Measurements from ENCODE around the gene SHROOM3. TPM values are rescaled to one million over a fixed set of nuclear protein-coding genes. Genes with fewer than 3 reads are reported as not detected.

Gene SHROOM3
- polyA plus RNA-seq, 2 of the 4 experiments (the other 2 are of a cell fraction): 2.8 to 5.1 TPM

DNA sequence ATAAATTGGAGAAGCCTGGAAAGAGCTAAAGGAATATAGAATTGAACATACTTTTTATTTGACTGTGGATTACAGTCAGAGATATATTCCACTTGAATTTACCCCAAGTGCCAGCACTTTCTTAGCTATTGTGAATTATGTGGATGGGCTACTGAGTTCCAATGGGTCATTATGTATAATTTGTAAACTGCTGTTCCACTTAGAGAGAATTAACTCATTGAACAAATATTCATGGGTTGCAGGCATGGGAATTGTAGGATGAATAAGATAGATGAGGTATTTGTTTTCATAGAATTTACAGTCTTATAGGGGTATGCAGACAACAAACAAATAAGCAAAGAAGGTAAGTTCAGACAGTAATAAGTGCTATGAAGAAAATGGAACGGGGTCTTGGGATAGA, 195.7 kb downstream of the SHROOM3 start:
- Histone ChIP-seq H3K27ac (no peak overlapping the region), H3K4me1 (no peaks in the 10 kb centered on the region), H3K4me3 (no peak overlapping the region), H3K4me2 (no peak overlapping the region), H3K9me3 (no peaks in the 10 kb centered on the region)
- ChIA-PET POLR2A (no interaction called here), CTCF (interaction anchor here (0.9 kb wide), 1 partner anchor 24 kb away, joined by 3 read pairs; no protein-coding TSS in a partner anchor)
- WGBS (ENCODE audit: missing lambda C conversion rate): 67% methylated on average over 1 of the region's 1 CpG
- ATAC-seq (no peak), FAIRE-seq (no peak), DNase-seq (ENCODE audit: low read depth in 1 of 2, low spot score in 1 of 2) (no peak)
- TF ChIP-seq CBX8 (IDR thresholded peaks at IDR 0.05) (no peak), ATOH8 (CRISPR knock-in tag; IDR thresholded peaks at IDR 0.05; ENCODE audit: low read depth) (no peak), CBX2 (IDR thresholded peaks at IDR 0.05; ENCODE audit: borderline replicate concordance, low read depth) (no peak), ZNF302 (CRISPR knock-in tag; IDR thresholded peaks at IDR 0.05) (no peak), CHD2 (IDR thresholded peaks at IDR 0.05; ENCODE audit: low read length, partially characterized antibody) (no peak), RARB (CRISPR knock-in tag; IDR thresholded peaks at IDR 0.05) (no peak), RAD21 (conservative IDR thresholded peaks at IDR 0.05 in 1 of 2, IDR thresholded peaks at IDR 0.05 in 1 of 2) (no peak), JUNB (IDR thresholded peaks at IDR 0.05) (no peak), GATA3 (IDR thresholded peaks at IDR 0.05; ENCODE audit: borderline replicate concordance) (no peak), FOSB (CRISPR knock-in tag; IDR thresholded peaks at IDR 0.05) (no peak)
- TF ChIP-seq, protein P1, sequence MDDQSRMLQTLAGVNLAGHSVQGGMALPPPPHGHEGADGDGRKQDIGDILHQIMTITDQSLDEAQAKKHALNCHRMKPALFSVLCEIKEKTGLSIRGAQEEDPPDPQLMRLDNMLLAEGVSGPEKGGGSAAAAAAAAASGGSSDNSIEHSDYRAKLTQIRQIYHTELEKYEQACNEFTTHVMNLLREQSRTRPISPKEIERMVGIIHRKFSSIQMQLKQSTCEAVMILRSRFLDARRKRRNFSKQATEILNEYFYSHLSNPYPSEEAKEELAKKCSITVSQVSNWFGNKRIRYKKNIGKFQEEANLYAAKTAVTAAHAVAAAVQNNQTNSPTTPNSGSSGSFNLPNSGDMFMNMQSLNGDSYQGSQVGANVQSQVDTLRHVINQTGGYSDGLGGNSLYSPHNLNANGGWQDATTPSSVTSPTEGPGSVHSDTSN (IDR thresholded peaks at IDR 0.05): no peak

DNA sequence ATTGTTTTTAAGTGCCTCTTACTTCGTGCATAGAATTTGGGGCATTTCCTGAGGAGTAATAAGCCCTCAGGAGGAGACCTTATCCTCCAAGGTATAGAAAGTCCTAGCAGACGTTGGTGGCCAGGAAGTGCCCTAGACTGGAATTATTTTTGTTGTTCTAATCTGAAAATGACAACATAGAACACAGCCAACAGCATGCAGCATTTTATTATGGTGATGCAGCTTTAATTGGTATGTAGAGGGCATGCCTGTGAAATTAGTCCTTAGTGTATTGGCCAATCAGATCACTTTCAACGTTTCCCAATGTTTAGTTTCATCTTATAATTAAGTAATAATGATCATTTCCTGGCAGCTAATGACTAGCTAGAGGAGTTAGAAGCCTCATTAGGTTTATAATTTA, 199.2 kb downstream of the SHROOM3 start:
- DNase-seq (ENCODE audit: low read depth in 1 of 2, low spot score in 1 of 2) (no peak), ATAC-seq (no peak), FAIRE-seq (no peak)
- Histone ChIP-seq H3K9me3 (no peaks in the 10 kb centered on the region), H3K4me2 (no peak overlapping the region), H3K4me3 (no peak overlapping the region), H3K4me1 (no peaks in the 10 kb centered on the region), H3K27ac (no peak overlapping the region)
- CTCF ChIA-PET: no interaction called here
- 18% methylated on average over 3 of the region's 3 CpGs for WGBS (ENCODE audit: missing lambda C conversion rate)
- TF ChIP-seq JUNB (IDR thresholded peaks at IDR 0.05) (no peak), ATOH8 (CRISPR knock-in tag; IDR thresholded peaks at IDR 0.05; ENCODE audit: low read depth) (no peak), RARB (CRISPR knock-in tag; IDR thresholded peaks at IDR 0.05) (no peak), BCL3 (IDR thresholded peaks at IDR 0.05) (no peak), MAZ (IDR thresholded peaks at IDR 0.05; ENCODE audit: borderline replicate concordance, low read depth, low read length) (no peak), RCOR1 (IDR thresholded peaks at IDR 0.05; ENCODE audit: low read depth, low read length) (no peak), FOXS1 (CRISPR knock-in tag; IDR thresholded peaks at IDR 0.05) (no peak), HOXA7 (CRISPR knock-in tag; IDR thresholded peaks at IDR 0.05) (no peak), HOXB5 (CRISPR knock-in tag; IDR thresholded peaks at IDR 0.05) (no peak), EHF (CRISPR knock-in tag; IDR thresholded peaks at IDR 0.05) (no peak)
- TF ChIP-seq, protein P2, sequence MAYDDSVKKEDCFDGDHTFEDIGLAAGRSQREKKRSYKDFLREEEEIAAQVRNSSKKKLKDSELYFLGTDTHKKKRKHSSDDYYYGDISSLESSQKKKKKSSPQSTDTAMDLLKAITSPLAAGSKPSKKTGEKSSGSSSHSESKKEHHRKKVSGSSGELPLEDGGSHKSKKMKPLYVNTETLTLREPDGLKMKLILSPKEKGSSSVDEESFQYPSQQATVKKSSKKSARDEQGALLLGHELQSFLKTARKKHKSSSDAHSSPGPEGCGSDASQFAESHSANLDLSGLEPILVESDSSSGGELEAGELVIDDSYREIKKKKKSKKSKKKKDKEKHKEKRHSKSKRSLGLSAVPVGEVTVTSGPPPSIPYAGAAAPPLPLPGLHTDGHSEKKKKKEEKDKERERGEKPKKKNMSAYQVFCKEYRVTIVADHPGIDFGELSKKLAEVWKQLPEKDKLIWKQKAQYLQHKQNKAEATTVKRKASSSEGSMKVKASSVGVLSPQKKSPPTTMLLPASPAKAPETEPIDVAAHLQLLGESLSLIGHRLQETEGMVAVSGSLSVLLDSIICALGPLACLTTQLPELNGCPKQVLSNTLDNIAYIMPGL (CRISPR knock-in tag; IDR thresholded peaks at IDR 0.05; ENCODE audit: borderline replicate concordance): no peak
- TF ChIP-seq, protein P3, sequence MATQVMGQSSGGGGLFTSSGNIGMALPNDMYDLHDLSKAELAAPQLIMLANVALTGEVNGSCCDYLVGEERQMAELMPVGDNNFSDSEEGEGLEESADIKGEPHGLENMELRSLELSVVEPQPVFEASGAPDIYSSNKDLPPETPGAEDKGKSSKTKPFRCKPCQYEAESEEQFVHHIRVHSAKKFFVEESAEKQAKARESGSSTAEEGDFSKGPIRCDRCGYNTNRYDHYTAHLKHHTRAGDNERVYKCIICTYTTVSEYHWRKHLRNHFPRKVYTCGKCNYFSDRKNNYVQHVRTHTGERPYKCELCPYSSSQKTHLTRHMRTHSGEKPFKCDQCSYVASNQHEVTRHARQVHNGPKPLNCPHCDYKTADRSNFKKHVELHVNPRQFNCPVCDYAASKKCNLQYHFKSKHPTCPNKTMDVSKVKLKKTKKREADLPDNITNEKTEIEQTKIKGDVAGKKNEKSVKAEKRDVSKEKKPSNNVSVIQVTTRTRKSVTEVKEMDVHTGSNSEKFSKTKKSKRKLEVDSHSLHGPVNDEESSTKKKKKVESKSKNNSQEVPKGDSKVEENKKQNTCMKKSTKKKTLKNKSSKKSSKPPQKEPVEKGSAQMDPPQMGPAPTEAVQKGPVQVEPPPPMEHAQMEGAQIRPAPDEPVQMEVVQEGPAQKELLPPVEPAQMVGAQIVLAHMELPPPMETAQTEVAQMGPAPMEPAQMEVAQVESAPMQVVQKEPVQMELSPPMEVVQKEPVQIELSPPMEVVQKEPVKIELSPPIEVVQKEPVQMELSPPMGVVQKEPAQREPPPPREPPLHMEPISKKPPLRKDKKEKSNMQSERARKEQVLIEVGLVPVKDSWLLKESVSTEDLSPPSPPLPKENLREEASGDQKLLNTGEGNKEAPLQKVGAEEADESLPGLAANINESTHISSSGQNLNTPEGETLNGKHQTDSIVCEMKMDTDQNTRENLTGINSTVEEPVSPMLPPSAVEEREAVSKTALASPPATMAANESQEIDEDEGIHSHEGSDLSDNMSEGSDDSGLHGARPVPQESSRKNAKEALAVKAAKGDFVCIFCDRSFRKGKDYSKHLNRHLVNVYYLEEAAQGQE (IDR thresholded peaks at IDR 0.05): no peak
- TF ChIP-seq, protein P1 (IDR thresholded peaks at IDR 0.05): no peak
- POLR2A ChIA-PET: no interaction called here
